SK-N-SH treated with all-trans-retinoic acid at 6 μM for 48 hours (cell line): ENCODE data around the gene SEC22A.

ENCODE experiments used
- ATAC-seq: fragments of 200-7000 bp; cut with Tn5 transposase; 3 replicates; pipeline ENCODE4 v1.9.1; 2020; ENCODE audit warnings: mild to moderate bottlenecking, moderate library complexity
- ARNTL ChIP-seq: fragments of 450-650 bp; formaldehyde crosslinking; IDR thresholded peaks from 2 replicates; pipeline ENCODE4 v1.5.0; 2020; ENCODE audit warnings: low read depth, mild to moderate bottlenecking, moderate library complexity, borderline replicate concordance
- CREB5 ChIP-seq: fragments of 250-450 bp; sonication (Bioruptor Pico); IDR thresholded peaks from 2 replicates; pipeline ENCODE4 v1.5.1; 2020; ENCODE audit warnings: low read depth, mild to moderate bottlenecking, moderate library complexity
- CSDC2 ChIP-seq: fragments of 250-450 bp; sonication (Bioruptor Pico); IDR thresholded peaks from 2 replicates; pipeline ENCODE4 v1.5.0; 2020; ENCODE audit warnings: mild to moderate bottlenecking, moderate library complexity
- CSRNP3 ChIP-seq: fragments of 250-450 bp; sonication (Bioruptor Pico); IDR thresholded peaks from 2 replicates; pipeline ENCODE4 v1.5.1; 2021; ENCODE audit warnings: mild to moderate bottlenecking, moderate library complexity
- ESRRG ChIP-seq: fragments of 250-450 bp; sonication (Bioruptor Pico); IDR thresholded peaks from 2 replicates; pipeline ENCODE4 v1.6.1; 2021; ENCODE audit warnings: mild to moderate bottlenecking
- GLIS3 ChIP-seq: fragments of 250-450 bp; sonication (Bioruptor Pico); IDR thresholded peaks from 2 replicates; pipeline ENCODE4 v1.5.0; 2020; ENCODE audit warnings: mild to moderate bottlenecking, moderate library complexity
- ISL1 ChIP-seq: fragments of 250-450 bp; sonication (Bioruptor Pico); IDR thresholded peaks from 2 replicates; pipeline ENCODE4 v2.1.2; 2022; ENCODE audit warnings: mild to moderate bottlenecking, moderate library complexity
- OSR1 ChIP-seq: fragments of 250-450 bp; sonication (Bioruptor Pico); IDR thresholded peaks from 2 replicates; pipeline ENCODE4 v1.8.0; 2022; ENCODE audit warnings: moderate library complexity, mild to moderate bottlenecking, inconsistent platforms
- PATZ1 ChIP-seq: fragments of 250-450 bp; sonication (Bioruptor Pico); IDR thresholded peaks from 2 replicates; pipeline ENCODE4 v1.8.0; 2020; ENCODE audit warnings: mild to moderate bottlenecking, moderate library complexity, borderline replicate concordance
- POU6F1 ChIP-seq: fragments of 250-450 bp; sonication (Bioruptor Pico); IDR thresholded peaks from 2 replicates; pipeline ENCODE4 v1.8.0; 2021; ENCODE audit warnings: low read depth, mild to moderate bottlenecking, moderate library complexity, borderline replicate concordance
- PPARA ChIP-seq: fragments of 250-450 bp; sonication (Bioruptor Pico); IDR thresholded peaks from 2 replicates; pipeline ENCODE4 v1.5.0; 2020; ENCODE audit warnings: mild to moderate bottlenecking, borderline replicate concordance
- RARB ChIP-seq: fragments of 250-450 bp; sonication (Bioruptor Pico); IDR thresholded peaks from 2 replicates; pipeline ENCODE4 v1.8.0; 2021; ENCODE audit warnings: mild to moderate bottlenecking, moderate library complexity
- SNAI2 ChIP-seq: fragments of 250-450 bp; sonication (Bioruptor Pico); IDR thresholded peaks from 2 replicates; pipeline ENCODE4 v1.5.0; 2020; ENCODE audit warnings: mild to moderate bottlenecking, moderate library complexity
- TOX ChIP-seq: fragments of 250-450 bp; sonication (Bioruptor Pico); IDR thresholded peaks from 2 replicates; pipeline ENCODE4 v1.8.0; 2021; ENCODE audit warnings: mild to moderate bottlenecking, moderate library complexity, borderline replicate concordance
- TSHZ2 ChIP-seq: fragments of 250-450 bp; sonication (Bioruptor Pico); IDR thresholded peaks from 2 replicates; pipeline ENCODE4 v1.5.0; 2020; ENCODE audit warnings: mild to moderate bottlenecking, moderate library complexity
- ZC3H10 ChIP-seq: fragments of 250-450 bp; sonication (Bioruptor Pico); IDR thresholded peaks from 2 replicates; pipeline ENCODE4 v1.5.1; 2021; ENCODE audit warnings: mild to moderate bottlenecking, moderate library complexity
- ZFP3 ChIP-seq: fragments of 250-450 bp; sonication (Bioruptor Pico); IDR thresholded peaks from 2 replicates; pipeline ENCODE4 v1.5.0; 2020; ENCODE audit warnings: mild to moderate bottlenecking, moderate library complexity
- ZFP30 ChIP-seq: fragments of 450-650 bp; formaldehyde crosslinking; IDR thresholded peaks from 2 replicates; pipeline ENCODE4 v1.5.0; 2022; ENCODE audit warnings: mild to moderate bottlenecking, moderate library complexity
- ZNF565 ChIP-seq: fragments of 450-650 bp; formaldehyde crosslinking; conservative IDR thresholded peaks from 2 replicates; pipeline ENCODE4 v1.5.0; 2020; ENCODE audit warnings: low read depth, mild to moderate bottlenecking, moderate library complexity
- ZNF70 ChIP-seq: fragments of 450-650 bp; formaldehyde crosslinking; IDR thresholded peaks from 2 replicates; pipeline ENCODE4 v1.5.0; 2020; ENCODE audit warnings: mild to moderate bottlenecking, moderate library complexity
- ZNF8 ChIP-seq: fragments of 450-650 bp; formaldehyde crosslinking; IDR thresholded peaks from 2 replicates; pipeline ENCODE4 v1.5.0; 2020; ENCODE audit warnings: mild to moderate bottlenecking, moderate library complexity

SEC22A gene

GRCh38 chr3:123295171-123295900, 93.6 kb downstream of the SEC22A start:
- TF ChIP-seq RARB (no peak), ISL1 (no peak), OSR1 (CRISPR knock-in tag) (no peak), PATZ1 (CRISPR knock-in tag) (no peak), ZC3H10 (CRISPR knock-in tag) (no peak), CSRNP3 (no peak), TSHZ2 (CRISPR knock-in tag) (no peak), ZFP3 (CRISPR knock-in tag) (no peak), ESRRG (no peak), ZNF565 (CRISPR knock-in tag) (no peak), SNAI2 (CRISPR knock-in tag) (no peak), ZNF8 (CRISPR knock-in tag) (no peak), CSDC2 (no peak), PPARA (CRISPR knock-in tag) (no peak), CREB5 (CRISPR knock-in tag) (no peak), TOX (CRISPR knock-in tag) (no peak), POU6F1 (CRISPR knock-in tag) (no peak), ZFP30 (CRISPR knock-in tag) (no peak), ARNTL (no peak)
- TF ChIP-seq, all 23 proteins: peak for 0
- peak; percentile 13; the same call in 1 of the 3 replicates for ATAC-seq

- TF ChIP-seq POU6F1 (CRISPR knock-in tag): no peak
- no peak for ATAC-seq
Measured at GRCh38 chr3:123295901-123296250, 94.1 kb downstream of the SEC22A start.

- no peak for TF ChIP-seq GLIS3 (CRISPR knock-in tag)
- no peak for TF ChIP-seq TSHZ2 (CRISPR knock-in tag)
- TF ChIP-seq ZNF70 (CRISPR knock-in tag): no peak
- TF ChIP-seq ZNF8 (CRISPR knock-in tag): no peak
- no peak for ATAC-seq
Measured at GRCh38 chr3:123296261-123296660, 94.5 kb downstream of the SEC22A start.
